Erythroblast (primary cell): ENCODE results near the gene TUB.

Experiments used
- DNase-seq, 2 experiments: peaks; one replicate each; lab custom pipeline; 2025; lab: John Stamatoyannopoulos, UW
- GATA1 ChIP-seq: IDR thresholded peaks from 2 replicates; pipeline ENCODE4 v1.6.1; 2011; ENCODE audit warnings: low read depth, mild to moderate bottlenecking, control low read depth, low read length, moderate library complexity
- POLR2A ChIP-seq: IDR thresholded peaks from 2 replicates; pipeline ENCODE4 v1.6.1; 2011; ENCODE audit warnings: mild to moderate bottlenecking, low read length

Gene TUB, protein sequence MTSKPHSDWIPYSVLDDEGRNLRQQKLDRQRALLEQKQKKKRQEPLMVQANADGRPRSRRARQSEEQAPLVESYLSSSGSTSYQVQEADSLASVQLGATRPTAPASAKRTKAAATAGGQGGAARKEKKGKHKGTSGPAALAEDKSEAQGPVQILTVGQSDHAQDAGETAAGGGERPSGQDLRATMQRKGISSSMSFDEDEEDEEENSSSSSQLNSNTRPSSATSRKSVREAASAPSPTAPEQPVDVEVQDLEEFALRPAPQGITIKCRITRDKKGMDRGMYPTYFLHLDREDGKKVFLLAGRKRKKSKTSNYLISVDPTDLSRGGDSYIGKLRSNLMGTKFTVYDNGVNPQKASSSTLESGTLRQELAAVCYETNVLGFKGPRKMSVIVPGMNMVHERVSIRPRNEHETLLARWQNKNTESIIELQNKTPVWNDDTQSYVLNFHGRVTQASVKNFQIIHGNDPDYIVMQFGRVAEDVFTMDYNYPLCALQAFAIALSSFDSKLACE

DNA sequence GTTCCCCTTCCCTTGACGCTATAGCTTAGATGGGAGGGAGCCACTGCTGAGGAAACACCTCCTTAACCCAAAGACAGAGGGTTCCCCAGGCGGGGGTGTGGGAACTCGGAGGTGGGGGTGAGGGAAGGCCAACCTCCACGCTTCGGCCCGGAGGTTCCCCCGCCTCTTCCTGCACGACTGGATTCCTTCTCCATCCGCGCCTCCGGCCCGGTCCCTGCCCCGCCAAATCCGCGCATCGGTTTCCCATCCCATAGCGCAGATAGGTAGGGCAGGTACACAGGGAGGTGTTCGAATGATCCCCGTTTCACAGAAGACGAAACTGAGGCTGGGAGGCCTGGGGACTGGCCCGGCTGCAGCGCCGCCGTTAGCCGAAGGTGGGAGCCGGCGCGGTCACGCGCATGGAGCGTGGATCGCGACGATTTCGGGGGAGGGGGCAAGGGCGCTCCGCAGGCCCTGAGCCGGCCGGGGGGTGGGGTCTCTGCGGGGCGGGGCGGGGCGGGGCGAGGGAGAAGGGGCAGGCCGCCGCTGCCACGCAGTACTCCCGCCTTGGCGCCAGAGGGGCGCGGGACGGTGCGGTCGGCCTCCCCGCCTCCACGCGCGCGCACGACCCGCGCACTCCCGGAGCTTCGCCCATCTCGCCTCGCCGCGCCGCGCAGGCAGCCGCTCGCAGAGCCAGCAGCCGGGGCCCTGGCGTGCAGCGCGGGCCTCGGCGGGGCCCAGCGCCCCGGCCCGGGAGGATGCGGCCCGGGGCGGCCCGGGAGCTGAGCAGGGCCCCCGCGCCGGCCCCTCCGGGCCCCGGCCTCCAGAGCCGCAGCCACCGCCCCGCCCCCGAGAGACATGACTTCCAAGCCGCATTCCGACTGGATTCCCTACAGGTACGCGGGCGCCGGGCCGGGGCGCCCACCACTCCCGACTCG lies at the start of gene TUB:
TSS of gene TUB (plus strand) at position 538 of the 917 bp plus-strand sequence. CDS start at position 838, 300 bp downstream.
- DNase-seq = no peak
- TF ChIP-seq POLR2A = no peak
- TF ChIP-seq GATA1 = no peak

DNA sequence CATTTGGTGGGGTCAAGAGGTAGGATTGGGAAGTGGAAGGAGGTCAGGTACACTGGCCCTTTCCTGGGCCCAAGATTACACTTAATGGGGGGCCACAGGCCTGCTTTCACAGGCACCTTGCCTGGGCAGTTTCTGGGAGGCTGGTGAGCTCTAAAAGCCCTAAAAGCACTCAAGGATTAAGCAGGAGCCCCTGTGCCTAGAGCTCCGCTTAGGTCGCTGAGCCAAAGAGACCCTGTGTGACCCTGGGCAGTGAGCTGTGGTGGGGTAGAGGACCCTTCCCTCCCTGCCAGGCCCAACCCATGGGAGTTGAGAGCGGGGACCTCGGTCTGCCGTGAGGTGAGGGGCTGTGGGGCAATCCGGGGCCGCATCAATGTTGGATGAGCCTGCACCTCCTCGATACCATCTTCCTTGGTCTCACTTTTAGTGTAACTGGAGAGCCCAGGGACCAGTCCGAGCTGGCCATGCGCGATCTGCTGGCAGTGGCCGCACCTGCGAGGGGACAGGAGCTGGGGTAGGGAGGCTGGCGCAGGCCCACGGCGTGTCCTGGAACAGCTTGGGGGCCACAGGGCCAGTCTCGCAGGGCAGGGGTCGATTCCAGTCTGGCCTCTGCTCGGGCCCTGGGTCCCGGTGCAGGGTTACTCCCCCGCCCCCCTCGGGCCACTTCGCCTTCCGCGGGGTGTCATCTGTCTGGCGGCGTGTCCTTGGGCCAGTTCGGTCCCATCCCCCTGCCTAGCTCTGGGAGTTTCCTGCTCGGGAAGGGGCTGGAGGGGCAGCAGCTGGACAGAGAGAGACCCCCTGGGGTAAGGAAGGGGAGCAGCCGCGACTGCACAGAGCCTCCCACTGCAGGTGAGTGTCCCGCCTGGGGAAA lies 49.5 kb upstream of the TUB start:
- no peak for DNase-seq
- TF ChIP-seq GATA1 (no peak), POLR2A (no peak)

DNA sequence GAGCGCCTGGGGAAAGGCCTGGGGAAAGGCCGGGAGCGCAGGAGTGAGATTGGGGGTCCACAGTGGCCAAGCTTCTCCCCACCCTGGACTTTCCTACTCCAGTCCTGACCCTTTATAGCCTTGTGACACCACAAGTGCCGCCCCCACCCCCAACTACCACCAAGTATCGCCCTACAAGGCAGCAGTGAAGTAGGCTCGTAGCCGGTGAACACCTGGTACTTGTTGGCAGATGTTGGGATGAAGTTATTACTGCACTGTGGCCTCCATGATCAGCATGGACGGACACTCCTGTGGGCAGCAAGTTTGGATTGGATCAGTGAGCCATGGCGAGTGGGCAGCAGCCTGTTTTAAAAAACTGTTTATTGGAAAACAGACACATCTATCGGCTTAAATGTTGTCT lies 48.9 kb upstream of the TUB start:
- TF ChIP-seq POLR2A (no peak), GATA1 (no peak)
- DNase-seq = no peak

DNA sequence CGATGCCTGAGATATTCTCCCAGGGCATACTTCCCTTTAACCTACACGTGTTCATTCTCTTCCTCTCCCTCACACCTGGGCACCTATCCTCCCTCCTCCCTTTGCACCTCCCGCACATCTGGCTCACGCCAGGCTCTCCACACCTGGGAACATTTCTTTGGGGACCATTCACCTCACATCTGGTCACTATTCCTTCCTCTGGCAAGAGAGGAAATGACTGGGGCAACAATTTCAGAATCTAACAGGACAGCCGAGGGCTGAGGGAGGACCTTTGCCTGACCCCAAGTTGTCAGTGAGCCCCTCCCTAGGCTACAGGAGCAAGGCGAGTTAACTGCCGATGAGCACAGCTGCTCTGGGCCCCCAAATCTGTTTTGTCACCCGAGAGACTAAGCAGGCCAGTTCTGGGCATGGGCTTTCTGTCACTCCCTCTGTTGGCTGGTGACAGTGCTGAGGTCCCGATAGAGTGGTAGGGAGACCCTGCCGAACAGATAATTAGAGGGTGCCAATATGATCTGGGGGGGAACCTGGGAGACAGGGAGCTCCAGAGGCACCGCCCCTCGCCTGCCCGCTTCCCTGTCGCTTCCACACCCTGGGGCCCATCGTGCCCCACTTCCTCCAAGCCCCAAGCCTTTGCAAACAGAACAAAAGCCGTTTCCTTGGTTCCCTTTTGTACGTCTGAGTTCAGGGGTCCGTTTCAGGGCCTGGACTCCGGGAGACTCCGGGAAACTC lies 48.3 kb upstream of the TUB start:
- no peak for TF ChIP-seq POLR2A
- no peak for TF ChIP-seq GATA1
- no peak for DNase-seq

DNA sequence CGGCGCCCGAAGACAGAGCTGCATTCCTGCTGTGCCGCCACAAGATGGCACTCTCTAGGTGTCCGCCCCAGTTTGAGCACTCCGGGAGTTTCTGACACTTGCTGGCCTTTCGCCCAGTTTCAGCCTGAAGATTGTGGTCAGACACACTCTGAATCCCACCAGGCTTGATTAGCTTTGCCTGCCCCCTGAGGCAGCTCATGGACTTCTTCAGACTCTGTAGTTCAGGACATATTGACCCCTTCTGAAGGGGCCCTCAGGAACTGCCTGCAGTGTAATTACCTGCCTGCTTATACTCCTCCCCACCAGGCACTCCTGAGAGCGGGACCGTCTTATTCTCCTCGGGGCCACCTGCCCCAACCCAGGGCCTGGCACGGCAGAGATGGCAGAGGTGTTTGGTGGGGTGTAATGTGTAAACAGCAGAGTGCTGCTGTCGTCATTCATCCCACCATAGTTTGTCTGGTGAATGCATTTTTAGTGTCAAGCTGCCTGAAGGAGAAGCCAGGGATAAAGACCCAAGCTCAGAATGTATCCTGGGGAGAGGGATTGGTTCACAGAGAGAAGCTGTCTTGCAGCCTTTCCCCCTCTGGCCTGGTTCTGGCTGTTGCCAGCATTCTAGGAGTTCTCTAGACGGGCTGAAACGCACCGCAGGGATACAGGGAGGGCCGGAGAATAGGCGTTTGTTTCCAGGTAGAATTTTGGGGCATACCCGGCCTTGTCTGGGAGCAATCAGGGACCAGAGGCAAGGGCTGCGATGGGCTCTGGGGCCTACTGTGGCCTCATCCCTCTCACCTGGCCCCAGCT lies 47.5 kb upstream of the TUB start:
- TF ChIP-seq POLR2A (no peak), GATA1 (no peak)
- peak; percentile 73 to 77 for DNase-seq

DNA sequence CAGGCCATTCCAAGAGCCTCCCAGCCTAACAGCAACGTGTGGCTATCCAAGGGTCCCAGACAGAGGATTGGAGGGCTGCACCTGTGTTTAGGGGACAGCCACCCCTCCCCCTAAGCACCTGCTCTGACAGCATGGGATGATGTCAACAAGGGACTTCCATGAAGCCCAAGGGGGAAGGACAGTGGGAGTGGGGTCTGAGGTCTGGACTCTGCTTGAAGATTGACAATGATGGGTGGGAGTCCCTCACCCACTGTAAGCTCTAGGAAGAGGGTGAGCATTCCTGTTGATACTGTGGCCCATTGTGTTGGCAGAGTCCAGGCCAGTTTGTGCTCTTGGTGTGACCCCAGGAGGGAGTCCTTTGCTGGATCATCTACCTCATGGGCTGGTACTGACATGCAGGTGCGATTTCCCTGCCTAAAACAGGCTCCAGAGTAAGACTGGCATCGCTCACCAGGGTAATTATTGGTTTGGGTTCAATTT lies 46.9 kb upstream of the TUB start:
- no peak for DNase-seq

DNA sequence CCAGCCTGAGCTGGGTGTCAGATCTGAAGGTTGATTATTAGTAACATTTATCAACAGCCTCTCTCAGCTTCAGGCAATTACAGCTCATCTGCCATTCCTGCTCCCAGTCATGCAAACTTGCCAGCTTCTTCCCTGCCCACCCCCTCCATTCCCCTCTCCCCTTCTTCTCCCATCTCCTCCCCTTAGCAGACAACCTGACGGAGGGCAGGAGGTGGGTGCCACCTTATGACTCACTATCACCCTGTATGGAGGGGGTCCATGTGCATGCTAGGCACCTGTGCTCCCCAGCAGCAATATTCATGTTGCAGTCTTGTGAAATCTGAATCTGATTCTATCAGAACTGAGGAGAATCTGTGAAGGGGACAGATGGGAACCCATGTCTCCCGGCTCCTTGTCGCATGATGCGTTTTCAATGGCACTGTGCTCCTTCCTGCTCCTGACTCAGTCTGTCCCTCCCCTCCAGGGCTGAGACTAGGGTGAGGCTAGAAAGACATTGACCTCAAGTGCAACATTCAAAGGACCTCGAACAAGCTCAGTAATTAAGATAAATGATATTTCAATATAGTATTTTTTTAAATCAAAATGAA lies 46.3 kb upstream of the TUB start:
- TF ChIP-seq POLR2A = no peak
- no peak for DNase-seq

More for the DNA sequence above, 46.9 kb upstream of the TUB start:
- no peak for TF ChIP-seq GATA1
- no peak for TF ChIP-seq POLR2A

DNA sequence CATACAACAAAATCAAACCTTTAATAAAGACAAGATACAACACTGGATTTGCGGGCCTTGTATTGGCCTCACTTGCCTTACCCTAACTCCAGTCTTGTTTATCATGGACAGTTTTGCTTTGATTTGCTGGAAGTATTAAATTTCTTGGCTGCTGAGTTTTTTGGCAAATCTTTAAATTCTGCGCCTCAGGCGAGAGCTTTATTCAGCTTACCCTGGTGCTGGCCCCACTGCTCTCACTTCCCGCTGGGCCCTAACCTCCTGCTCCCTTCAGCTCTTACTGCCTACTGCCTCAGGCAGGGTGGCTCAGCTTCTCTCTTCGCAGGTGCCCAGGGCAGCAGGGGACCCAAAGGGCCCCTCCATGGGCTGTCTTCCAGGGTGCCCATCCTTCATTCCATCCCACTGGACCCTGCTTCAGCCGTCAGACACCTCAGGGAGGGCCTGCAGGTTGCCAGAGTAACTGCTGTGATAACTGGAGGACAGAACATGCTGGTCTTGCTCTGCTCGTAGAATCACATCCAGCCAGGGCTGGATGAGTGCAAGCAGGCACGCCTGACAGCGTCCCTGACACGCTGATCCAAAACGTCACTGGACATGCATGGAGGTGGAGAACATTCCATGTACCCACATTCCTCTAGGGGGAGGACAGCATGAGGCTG lies 45.7 kb upstream of the TUB start:
- TF ChIP-seq POLR2A (no peak), GATA1 (no peak)
- no peak for DNase-seq

DNA sequence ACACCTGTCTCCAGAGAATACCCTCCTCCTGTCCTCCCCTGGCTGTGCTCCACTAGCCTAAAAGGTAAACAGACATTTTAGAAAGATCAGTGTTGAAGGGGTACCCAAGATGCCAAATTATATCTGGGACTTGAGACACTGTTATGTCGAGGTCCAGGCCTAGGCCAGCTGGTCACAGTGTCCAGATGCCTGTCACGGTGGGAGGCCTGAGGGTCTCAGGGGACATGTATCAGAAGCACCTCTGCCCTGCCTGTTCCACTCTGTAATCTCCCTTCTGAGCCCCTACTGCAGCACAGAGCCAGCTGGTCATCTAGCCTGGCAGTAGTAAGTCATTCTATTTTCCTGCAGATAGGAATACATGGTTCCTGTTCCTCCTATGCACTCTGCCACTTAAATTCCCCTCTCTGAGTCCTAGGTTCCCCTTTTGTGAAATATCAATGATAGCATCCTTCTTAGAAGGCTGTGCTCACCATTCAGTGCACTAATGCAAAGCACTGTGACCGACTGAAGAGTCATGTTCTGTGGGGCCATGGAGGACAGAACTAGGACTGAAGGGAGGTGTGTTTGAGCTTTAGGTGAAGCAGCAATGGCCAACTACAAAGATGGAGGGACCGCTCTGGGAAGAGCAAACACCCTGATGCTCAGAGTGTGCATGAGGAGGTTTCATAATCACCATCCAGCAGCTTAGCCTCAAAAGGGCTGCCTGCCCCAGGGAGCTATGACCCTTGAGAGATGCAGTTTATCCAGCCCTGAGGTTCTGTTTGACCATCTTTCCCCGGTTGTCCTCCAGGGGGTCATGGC lies 44.8 kb upstream of the TUB start:
- TF ChIP-seq POLR2A = no peak
- TF ChIP-seq GATA1 = no peak
- no peak for DNase-seq

DNA sequence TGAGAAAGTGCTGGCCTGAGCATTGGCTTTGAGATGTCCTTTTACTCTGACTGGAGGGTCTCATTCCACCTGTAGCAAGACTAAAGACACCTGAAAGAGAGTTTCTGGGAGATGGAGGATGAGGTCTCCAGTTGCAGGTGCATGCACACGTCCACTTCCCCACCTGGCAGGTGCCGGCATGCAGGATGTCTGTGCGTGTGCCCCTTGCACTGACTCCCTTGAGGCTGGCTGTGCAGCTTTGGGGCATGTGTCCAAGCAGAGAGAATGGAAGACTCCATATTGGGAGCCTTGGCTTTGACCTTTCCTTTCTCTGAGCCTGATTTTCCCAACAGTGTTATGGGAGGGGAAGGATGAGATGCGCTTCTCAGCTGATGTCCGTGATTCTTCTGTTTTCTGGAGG lies 44.0 kb upstream of the TUB start:
- DNase-seq = no peak

More for the DNA sequence above, 44.0 kb upstream of the TUB start:
- no peak for TF ChIP-seq GATA1
- TF ChIP-seq POLR2A = no peak
